HG03175 (cell line): ENCODE measurements around the gene PTOV1.

Experiments used
- ATAC-seq: cut with Tn5 transposase; IDR thresholded peaks from one replicate; pipeline ENCODE4 v1.9.1; 2021; ENCODE audit warnings: mild to moderate bottlenecking, moderate library complexity; ENCODE audit not compliant: unreplicated experiment

Gene PTOV1

DNA sequence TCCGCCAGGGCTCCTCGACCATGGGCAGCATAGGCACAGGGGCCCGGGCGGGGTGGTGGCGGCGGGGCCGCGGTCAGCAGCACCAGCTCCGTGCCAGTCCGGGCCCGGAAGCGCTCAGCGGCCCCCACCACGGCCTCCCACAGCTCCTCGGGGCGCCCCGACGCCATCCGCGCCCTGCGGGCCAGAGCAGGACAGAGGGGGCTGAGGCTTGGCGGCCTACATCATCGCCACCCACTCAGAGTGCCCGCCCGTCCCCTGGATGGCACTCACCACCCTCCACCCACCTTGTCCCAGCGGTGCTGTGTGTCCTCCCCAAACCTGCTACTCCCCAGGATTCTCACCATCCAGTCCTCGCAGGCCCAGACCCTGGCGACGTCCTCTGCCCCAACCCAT is 22.2 kb downstream of the PTOV1 start:
- no peak for ATAC-seq

GRCh38 chr19:49873834-49874233 is 22.9 kb downstream of the PTOV1 start:
- ATAC-seq: no peak

- ATAC-seq: no peak
These were observed 23.7 kb downstream of the PTOV1 start for GRCh38 chr19:49874503-49875157.

DNA sequence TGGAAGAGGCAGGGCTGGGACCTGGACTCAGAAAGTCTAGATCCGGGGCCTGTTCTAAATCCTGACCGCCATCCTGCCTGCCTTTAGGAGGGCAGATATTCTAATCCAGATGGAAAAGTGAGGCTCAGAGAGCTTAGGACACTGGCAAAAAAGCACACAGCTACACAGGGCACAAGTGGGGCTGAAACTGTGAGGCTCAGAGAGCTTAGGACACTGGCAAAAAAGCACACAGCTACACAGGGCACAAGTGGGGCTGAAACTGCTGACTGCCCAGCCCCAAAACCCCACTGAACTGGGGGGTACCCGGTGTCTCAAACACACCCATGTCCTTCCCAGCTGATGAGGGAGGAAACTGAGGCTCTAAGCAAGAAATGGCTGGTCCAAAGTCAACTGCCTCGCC is 24.2 kb downstream of the PTOV1 start:
- no peak for ATAC-seq

DNA sequence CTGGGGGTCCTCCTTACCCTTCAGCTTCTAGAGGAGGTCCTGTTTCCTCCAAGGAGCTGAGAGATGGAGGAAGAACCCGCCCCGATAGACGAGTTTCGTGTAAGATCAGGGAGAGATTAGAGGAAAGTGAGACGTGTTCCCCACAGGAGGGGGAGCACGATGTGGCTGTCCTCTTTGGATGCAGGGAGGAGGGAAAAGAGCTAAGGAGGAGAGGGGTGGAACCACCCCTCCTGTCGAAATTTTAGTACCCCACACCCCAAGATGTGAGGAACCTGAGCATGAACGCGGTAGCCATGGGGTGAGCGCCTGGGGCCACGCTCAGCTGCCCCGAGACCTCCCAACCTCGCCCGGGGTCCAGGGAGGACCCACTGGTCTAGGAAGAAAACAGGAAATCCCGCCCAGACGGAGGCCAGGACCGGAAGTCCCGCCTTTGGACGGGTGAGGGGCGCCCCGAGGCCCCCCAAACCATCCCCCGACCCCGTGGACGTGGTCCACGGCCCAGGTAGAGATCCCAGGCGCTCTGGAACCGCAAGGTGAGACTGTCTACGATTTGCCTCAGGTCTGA is 25.0 kb downstream of the PTOV1 start:
- no peak for ATAC-seq

GRCh38 chr19:49876422-49877019 is 25.6 kb downstream of the PTOV1 start:
- peak; percentile 47 for ATAC-seq

- peak; percentile 62 for ATAC-seq
These were observed 26.3 kb downstream of the PTOV1 start, which contains the start of the genes AKT1S1 and TBC1D17 for GRCh38 chr19:49877020-49877878. TSS of gene AKT1S1 (minus strand) at chr19:49877355. CDS start at chr19:49873295, 4,060 bp downstream. TSS of gene TBC1D17 (plus strand) at chr19:49877702. CDS start at chr19:49877724, 22 bp downstream.

DNA sequence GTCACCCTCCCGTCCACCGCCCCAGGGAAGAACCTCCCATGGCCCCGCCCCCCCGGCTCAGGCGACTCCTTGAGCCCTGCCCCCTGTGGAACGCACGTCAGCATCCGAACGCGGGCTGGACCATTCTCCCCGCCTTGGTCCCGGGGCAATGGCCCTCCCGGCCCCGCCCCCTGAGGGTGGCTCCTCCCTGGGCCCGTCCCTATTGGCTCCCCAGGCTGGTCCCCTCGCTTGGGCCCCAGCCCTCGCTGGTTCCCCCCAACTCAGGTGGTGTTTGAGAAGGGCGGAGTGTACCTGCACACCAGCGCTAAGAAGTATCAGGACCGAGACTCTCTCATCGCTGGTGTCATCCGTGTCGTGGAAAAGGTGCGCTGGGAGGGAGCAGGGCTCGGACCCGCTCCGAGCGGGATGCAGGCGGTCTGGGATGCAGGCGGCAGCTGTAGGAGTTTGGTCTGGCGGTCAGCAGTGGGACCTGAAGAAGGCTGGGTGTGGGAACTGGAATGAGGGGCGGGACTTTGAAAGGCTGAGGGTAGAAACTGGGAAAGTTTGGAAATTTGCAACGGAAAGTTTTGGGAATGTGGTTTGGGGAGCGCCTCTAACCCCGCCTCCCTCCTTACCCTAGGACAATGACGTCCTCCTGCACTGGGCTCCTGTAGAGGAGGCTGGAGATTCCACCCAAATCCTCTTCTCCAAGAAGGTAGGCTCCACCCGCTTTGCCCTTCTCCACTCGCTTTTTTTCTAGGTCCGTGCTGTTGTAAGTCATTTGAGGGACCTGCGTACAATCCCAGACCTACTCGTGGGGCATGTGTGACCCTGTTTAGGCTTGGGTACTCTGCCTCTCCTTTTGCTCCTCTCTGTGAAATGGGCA is 27.2 kb downstream of the PTOV1 start:
- ATAC-seq: peak; percentile 47

DNA sequence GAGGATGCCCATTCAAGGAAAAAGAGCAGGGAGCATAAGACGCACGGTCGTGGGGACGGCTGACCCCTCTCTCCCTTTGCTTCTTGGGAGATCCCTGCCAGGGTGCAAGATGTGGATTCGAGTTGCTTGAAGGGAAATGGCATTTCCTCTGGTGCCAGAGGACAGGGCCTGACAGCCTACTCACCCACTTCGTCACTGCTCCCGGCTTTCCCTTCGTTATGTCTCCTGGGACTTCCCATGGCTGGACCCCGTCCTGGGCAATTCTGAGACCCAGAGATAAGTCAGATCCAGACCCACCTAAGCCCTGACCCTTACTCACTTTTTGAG is 27.7 kb downstream of the PTOV1 start:
- ATAC-seq: no peak

GRCh38 chr19:49879243-49879963 is 28.4 kb downstream of the PTOV1 start:
- ATAC-seq: no peak

- no peak for ATAC-seq
These were observed 29.4 kb downstream of the PTOV1 start for GRCh38 chr19:49880162-49880869.

- no peak for ATAC-seq
These were observed 30.2 kb downstream of the PTOV1 start for GRCh38 chr19:49881186-49881585.

DNA sequence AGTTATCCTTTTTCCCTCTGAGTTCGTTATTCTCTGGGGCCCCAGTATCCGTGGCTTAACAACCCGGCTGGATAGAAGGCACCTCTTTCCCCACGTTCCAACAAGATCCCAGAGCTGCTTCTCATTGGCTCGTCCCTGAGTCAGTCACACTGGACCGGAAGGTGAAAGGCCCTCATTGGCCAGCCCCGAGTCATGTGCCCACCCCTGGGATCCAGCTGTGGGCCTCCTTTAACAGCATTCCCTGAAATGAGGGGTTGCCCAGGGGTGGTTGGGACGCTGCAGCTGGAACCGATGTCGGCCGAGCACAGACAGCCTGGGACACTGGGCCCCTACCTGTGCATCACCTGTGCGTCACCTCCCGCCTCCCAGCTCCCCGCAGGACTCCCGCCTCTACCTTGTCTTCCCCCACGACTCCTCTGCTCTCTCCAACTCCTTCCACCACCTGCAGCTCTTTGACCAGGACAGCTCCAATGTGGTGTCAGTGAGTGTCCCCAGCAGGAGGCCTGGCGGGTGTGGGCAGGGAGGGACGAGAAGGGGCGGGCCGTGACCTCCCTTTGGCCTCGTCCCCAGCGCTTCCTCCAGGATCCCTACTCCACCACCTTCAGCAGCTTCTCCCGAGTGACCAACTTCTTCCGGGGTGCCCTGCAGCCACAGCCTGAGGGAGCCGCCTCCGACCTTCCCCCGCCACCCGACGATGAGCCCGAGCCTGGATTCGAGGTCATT is 30.9 kb downstream of the PTOV1 start:
- no peak for ATAC-seq

GRCh38 chr19:49882643-49883042 is 31.7 kb downstream of the PTOV1 start:
- ATAC-seq: no peak

GRCh38 chr19:49883094-49883493 is 32.1 kb downstream of the PTOV1 start:
- no peak for ATAC-seq

- no peak for ATAC-seq
These were observed 33.1 kb downstream of the PTOV1 start for GRCh38 chr19:49884109-49884508.

GRCh38 chr19:49884760-49885159 is 33.8 kb downstream of the PTOV1 start:
- no peak for ATAC-seq

DNA sequence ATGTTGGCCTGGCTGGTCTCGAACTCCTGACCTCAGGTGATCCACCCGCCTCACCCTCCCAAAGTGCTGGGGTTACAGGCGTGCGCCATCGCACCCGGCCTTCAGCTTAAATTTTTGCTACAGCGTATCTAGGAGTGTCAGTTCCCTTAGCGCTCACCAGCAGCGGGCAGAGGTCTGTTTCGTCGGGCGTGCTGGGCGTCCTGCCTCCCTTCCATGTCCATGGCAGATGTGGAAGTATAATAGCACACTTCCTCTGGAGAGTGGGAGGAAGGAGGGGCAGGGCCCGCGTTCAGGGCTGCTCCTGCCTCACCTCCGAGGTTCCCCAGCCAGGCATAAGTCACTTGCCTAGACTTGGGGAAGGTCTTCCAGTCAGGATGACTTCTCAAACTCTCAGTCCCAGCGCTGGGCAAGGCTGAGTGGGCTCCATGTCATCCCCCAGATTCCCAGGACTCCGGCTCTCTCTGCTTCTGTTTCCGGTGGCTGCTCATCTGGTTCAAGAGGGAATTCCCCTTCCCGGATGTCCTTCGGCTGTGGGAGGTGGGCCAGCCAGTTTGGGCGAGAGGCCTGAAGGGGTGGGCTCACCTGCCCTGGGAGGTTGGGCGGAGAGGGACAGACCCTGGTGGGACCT is 36.2 kb downstream of the PTOV1 start:
- no peak for ATAC-seq
